ENCODE measurements around the gene C19orf73.
"Not testable (repeated sequence)": the region's sequence is repeated elsewhere in the genome, so short reads cannot be mapped to it uniquely, and the experiment has no call there.

The C19orf73 gene

DNA sequence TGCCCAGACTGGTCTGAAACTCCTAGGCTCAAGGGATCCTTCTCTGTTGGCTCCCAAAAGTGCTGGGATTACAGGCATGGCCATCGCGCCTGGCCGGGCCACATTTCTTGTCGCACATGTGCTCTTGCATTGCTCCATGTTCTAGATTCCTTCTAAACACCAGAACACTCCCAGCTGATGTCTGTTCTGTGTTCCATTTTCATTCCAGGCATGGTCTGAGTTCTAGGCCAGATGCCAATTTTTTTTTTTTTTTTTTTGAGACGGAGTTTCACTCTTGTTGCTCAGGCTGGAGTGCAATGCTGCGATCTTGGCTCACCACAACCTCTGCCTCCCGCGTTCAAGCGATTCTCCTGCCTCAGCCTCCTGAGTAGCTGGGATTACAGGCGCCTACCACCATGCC, 2.9 kb upstream of the C19orf73 start:
- not testable (repeated sequence) for DNase-seq (ENCODE audit: low spot score)

- no peak for DNase-seq (ENCODE audit: low spot score)
Observed at GRCh38 chr19:49120868-49121267, 1.9 kb upstream of the C19orf73 start.

- DNase-seq (ENCODE audit: low spot score), result no peak
Observed at GRCh38 chr19:49120325-49120683, 1.4 kb upstream of the C19orf73 start.

DNA sequence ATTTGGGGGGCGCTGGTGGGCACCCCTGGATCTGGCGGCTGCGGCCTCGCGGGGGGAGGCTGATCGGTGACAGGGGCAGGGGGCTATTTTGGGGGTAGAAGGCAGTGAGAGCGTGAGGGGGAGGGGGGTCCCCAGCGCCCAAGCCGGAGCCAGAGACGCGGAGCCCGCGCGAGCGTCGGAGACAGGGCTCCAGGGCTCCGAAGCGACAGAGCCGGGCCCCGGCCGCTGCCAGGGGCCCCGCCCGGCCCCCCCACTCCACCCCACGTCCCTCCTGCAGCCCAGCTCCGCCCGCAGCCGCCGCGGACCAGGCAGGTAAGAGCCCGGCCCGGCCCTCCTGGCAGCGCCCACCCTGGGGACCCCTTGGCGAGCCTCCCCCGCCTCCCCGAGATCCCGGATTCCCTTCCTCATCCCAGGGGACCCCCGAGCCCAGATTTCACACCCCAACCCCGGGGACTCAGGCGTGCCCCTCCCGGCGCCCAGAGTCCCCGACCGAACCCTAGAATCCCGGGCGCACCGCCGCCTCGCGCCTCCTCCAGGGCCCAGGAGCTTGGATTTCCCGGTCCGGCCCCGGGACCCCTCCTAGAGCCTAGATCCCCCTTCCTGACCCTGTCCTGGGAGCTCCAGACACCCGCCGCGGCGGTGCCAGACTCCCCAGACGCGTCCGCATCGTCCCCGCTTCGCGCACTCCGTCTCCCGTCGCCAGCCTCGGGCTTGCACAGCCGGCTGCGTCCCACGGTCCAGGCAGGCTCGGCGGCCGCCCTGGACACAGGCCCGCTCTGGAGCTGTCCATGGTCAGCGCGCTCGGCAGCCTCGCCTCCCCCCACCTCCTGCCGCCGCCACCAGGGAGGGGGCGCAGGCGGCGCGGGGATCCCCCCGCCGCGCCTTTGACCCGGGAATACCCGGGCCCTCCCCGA, 725 bp upstream of the C19orf73 start, which contains the start of gene PPFIA3:
TSS of gene PPFIA3 (plus strand) at position 134 of the 914 bp plus-strand sequence. CDS start 8,330 bp downstream, outside the sequence.
- DNase-seq (ENCODE audit: low spot score), result no peak

DNA sequence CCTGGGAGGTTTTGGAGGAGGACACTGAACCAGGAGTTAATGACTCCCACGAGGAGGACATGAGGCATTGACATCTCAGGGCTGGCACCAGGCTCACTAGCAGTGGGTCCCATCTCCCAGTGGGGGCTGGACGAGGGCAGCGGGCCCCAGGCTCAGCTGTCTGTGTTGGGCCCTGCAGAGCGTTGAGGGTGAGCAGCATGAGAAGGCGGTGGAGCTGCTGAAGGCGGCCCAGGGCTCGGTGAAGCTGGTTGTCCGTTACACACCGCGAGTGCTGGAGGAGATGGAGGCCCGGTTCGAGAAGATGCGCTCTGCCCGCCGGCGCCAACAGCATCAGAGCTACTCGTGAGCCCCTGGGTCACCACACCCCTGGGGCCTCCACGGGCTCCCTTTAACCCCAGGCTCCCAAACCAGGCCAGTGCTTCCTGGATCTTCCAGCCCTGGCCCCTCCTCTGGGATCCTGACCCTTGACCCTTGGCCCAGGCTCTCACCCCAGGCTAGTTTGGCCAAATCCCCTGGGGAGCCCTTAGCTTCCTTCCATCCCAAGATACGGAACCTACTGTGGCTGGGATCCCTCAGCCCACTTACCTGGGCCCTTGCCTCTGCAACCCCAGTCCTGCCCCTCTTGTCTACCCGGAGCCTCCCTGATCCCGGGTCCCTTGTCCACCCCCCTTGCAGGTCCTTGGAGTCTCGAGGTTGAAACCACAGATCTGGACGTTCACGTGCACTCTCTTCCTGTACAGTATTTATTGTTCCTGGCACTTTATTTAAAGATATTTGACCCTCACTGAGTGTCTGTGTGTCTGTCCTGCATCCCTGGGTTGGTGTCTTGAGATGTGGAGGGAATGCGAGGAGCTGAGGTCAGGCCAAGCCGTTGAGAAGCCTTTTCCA, 1.0 kb downstream of the C19orf73 start:
- DNase-seq (ENCODE audit: low spot score), result no peak

- no peak for DNase-seq (ENCODE audit: low spot score)
Observed at GRCh38 chr19:49116544-49116943, 2.4 kb downstream of the C19orf73 start.

DNA sequence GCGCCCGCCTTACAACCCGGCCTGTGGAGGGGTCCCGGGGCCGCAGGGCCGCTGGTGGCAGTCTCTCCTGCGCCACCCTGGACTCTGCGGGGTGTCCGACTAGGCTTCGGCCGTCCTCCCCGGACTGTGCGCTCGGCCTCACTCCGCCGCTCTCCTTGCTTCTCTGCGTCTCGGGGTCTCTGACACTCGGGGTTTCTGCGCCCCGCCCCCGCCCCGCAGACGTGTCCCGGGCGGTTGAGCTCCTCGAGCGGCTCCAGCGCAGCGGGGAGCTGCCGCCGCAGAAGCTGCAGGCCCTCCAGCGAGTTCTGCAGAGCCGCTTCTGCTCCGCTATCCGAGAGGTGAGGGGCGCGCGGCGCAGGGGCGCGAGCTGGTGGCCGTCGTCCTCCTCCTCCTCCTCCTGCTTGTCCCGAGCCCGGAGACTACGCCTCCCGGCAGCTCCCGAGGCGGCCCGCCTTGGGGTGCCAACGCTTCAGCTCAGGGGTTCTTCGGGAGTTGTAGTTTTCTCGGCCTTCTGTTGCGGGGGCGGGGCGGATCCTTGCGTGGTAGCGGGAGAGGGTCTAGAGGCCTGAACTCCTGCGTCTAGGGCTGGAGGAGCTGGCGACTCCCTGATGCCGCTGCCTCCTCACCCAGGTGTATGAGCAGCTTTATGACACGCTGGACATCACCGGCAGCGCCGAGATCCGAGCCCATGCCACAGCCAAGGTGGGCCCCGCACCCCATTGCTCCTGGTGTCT, 4.1 kb downstream of the C19orf73 start:
- DNase-seq (ENCODE audit: low spot score), result peak; percentile 74

GRCh38 chr19:49113762-49114629, 4.9 kb downstream of the C19orf73 start, which contains the start of gene LIN7B:
Gene LIN7B (plus strand): TSS chr19:49114370. CDS start chr19:49114405, 35 bp downstream.
- peak; percentile 62 for DNase-seq (ENCODE audit: low spot score)

DNA sequence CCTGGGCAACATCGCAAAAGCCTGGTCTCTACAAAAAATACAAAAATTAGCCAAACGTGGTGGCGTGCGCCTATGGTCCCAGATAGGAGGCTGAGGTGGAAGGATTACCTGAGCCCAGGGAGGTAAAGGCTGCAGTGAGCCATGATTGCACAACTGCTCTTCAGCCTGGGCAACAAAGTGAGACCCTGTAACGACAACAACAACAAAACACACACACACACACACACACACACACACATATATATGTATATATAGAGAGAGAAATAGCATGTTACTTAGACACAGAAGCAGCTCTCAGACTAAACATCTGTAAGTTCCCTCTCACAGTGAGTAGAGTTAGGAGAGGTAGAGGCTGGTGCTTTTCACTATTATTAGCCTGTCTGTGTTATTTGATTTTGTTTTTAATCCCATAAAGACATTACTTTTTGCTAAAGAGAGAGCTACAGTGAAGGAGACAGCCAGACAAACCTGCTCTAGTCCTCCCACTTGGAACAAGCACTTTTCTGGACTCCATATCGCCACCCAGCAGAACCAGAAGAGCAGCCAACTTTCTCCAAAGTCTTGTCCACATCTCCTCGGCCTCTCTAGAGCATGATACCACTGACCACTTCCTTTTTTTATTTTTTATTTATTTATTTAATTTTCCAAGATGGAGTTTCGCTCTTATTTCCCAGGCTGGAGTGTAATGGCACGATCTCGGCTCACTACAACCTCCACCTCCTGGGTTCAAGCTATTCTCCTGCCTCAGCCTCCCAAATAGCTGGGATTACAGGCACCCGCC, 7.5 kb downstream of the C19orf73 start:
- DNase-seq (ENCODE audit: low spot score), result no peak

DNA sequence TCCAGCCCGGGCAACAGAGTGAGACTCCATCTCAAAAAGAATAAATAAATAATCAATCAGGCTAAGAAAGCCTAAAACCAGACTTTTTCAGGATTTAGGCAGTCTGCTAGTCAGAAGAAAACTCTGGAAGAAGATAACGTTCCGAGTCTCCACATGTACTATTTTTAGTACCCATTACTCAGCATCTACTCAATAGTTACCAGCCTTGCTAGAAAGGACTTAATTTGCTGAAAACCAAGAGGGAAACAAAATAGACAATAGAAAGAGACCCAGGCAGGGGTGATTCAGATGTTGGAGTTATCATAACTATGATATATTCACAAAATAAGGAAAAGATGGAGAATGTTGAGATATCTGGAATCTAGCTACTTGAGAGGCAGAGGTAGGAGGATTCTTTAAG, 8.4 kb downstream of the C19orf73 start:
- no peak for DNase-seq (ENCODE audit: low spot score)

- no peak for DNase-seq (ENCODE audit: low spot score)
Observed at GRCh38 chr19:49109569-49110233, 9.2 kb downstream of the C19orf73 start.

GRCh38 chr19:49109051-49109450, 9.9 kb downstream of the C19orf73 start:
- no peak for DNase-seq (ENCODE audit: low spot score)

DNA sequence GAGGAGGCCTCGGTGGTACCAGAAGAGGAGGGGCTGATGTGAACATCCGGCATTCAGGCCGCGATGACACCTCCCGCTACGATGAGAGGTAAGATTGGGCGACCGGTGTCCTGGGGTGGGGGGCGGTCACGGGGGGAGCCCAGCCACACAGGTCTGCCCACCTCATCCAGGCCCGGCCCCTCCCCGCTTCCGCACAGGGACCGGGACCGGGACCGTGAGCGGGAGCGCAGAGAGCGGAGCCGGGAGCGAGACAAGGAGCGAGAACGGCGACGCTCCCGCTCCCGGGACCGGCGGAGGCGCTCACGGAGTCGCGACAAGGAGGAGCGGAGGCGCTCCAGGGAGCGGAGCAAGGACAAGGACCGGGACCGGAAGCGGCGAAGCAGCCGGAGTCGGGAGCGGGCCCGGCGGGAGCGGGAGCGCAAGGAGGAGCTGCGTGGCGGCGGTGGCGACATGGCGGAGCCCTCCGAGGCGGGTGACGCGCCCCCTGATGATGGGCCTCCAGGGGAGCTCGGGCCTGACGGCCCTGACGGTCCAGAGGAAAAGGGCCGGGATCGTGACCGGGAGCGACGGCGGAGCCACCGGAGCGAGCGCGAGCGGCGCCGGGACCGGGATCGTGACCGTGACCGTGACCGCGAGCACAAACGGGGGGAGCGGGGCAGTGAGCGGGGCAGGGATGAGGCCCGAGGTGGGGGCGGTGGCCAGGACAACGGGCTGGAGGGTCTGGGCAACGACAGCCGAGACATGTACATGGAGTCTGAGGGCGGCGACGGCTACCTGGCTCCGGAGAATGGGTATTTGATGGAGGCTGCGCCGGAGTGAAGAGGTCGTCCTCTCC, 11.1 kb downstream of the C19orf73 start:
- DNase-seq (ENCODE audit: low spot score), result no peak

DNA sequence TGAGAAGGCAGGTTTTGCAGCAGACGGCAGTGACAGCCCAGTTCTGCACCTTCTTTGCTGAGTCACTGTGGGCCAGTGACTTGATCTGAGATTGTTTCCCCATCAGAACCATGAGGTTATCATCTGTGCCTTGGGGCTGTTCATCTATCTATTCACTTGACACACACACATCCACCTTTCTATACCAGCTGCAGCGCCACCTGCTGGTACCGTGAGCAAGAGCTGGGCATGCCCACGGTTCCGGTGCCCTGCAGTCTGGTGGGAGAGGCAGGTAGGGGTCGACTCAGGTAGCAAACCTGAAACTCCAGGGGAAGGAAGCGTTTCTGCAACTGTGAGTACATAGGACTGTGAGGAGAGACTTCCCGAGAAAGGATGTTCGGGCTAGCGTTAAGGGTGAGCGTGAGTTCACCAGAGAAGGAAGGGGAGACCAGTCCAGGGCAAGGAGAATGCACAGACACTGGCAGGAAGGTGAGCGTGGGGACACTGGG, 12.3 kb downstream of the C19orf73 start:
- DNase-seq (ENCODE audit: low spot score), result no peak

DNA sequence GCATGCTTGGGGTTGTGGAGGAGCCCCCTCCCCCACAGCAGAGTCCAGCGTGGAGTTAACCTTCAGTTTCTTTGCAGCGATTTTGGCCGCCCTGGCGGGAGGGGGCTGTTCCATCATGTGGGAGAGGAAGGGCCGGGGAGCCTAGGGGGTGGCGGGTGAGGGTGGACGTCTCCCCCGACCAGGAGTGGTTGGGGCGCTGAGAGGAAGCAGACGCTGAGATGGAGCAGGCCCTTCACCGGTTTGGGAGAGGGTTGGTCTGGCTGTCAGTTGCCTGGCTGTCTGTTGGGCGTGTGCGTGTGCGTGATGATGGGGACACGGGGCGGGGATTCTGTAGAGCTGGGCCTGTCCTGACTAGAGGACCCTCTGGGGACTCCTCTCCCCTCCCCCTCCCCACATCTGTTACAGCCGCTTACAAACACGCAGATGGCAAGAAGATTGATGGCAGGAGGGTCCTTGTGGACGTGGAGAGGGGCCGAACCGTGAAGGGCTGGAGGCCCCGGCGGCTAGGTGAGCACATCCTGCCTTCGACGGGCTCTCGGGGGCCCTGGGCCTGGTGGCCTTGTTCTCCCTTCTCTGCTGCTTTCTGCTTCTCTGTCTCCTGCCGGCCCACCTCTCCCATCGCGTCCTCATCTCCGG, 14.6 kb downstream of the C19orf73 start:
- no peak for DNase-seq (ENCODE audit: low spot score)

GRCh38 chr19:49103331-49104085, 15.4 kb downstream of the C19orf73 start:
- DNase-seq (ENCODE audit: low spot score), result no peak

DNA sequence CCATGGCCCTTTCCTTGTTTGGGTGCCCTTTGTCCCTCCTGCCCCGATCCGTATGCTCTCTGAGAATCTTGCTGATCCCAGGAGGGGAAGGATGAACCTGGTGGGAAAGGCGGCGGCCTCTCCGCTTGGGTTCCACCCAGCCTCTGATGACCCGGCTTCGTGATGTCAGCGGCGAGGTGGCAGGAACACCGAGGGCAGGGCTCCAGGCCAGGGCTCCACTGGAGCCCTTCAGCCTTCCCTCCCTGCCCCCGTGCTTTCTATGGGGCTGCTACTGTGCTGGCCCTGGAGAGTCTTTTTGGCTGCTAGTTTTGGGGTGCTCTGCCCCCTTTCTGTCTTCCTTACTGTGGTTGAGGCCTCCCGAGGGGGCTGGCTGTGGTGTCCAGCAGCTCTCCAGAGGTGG, 16.6 kb downstream of the C19orf73 start:
- no peak for DNase-seq (ENCODE audit: low spot score)

Measured in globus pallidus (tissue), 1 donor.